Measurements from ENCODE around the gene CHMP4A. TPM values are rescaled to one million over a fixed set of nuclear protein-coding genes. Genes with fewer than 3 reads are reported as not detected.
"Not testable (repeated sequence)": the region's sequence is repeated elsewhere in the genome, so short reads cannot be mapped to it uniquely, and the experiment has no call there.

The CHMP4A gene
- total RNA-seq, 2 donors from 2014 or later = 61.5 to 66.8 TPM

- Histone ChIP-seq H3K36me3 (no peaks in the 10 kb centered on the region), H3K9me3 (no peaks in the 10 kb centered on the region), H3K27ac (no peak overlapping the region), H3K4me3 (no peak overlapping the region), H3K27me3 (replicated peaks; ENCODE audit: insufficient read depth) (no peaks in the 10 kb centered on the region), H3K4me1 (replicated peaks) (peaks cover 7% of the 10 kb centered on the region)
- 4% methylated on average over 1 of the region's 1 CpG for WGBS
- no peak for TF ChIP-seq CTCF (IDR thresholded peaks at IDR 0.05)
- TF ChIP-seq POLR2AphosphoS5 (IDR thresholded peaks at IDR 0.05) = no peak
- TF ChIP-seq POLR2A (IDR thresholded peaks at IDR 0.05) = no peak
- no peak for DNase-seq (ENCODE audit: low spot score)
- intact Hi-C loops (cut with DNase I) = no loop called here
Observed at GRCh38 chr14:24228902-24229301, 15.6 kb upstream of the CHMP4A start.

GRCh38 chr14:24226473-24226872 is 13.2 kb upstream of the CHMP4A start:
- intact Hi-C loops (cut with DNase I) = no loop called here
- Histone ChIP-seq H3K27ac (no peak overlapping the region), H3K9me3 (no peaks in the 10 kb centered on the region), H3K4me1 (replicated peaks) (no peaks in the 10 kb centered on the region), H3K27me3 (replicated peaks; ENCODE audit: insufficient read depth) (no peaks in the 10 kb centered on the region), H3K36me3 (no peaks in the 10 kb centered on the region), H3K4me3 (no peak overlapping the region)
- TF ChIP-seq CTCF (IDR thresholded peaks at IDR 0.05) (no peak), POLR2AphosphoS5 (IDR thresholded peaks at IDR 0.05) (no peak), POLR2A (IDR thresholded peaks at IDR 0.05) (no peak)
- WGBS = 63% methylated on average over 1 of the region's 1 CpG
- no peak for DNase-seq (ENCODE audit: low spot score)

- TF ChIP-seq POLR2A (IDR thresholded peaks at IDR 0.05) (no peak), POLR2AphosphoS5 (IDR thresholded peaks at IDR 0.05) (no peak), CTCF (IDR thresholded peaks at IDR 0.05) (no peak)
- Histone ChIP-seq H3K27me3 (replicated peaks; ENCODE audit: insufficient read depth) (no peaks in the 10 kb centered on the region), H3K36me3 (no peaks in the 10 kb centered on the region), H3K4me3 (no peak overlapping the region), H3K27ac (no peak overlapping the region), H3K9me3 (no peaks in the 10 kb centered on the region), H3K4me1 (replicated peaks) (no peaks in the 10 kb centered on the region)
- intact Hi-C loops (cut with DNase I) = no loop called here
- 88% methylated on average over 7 of the region's 7 CpGs for WGBS
- DNase-seq (ENCODE audit: low spot score) = no peak
Observed at GRCh38 chr14:24224618-24225071, 11.4 kb upstream of the CHMP4A start.

GRCh38 chr14:24222987-24223386 is 9.7 kb upstream of the CHMP4A start:
- H3K4me3 ChIP-seq; H3K4me1 ChIP-seq (replicated peaks); H3K27me3 ChIP-seq (replicated peaks; ENCODE audit: insufficient read depth); H3K36me3 ChIP-seq; H3K9me3 ChIP-seq; intact Hi-C loops (cut with DNase I); H3K27ac ChIP-seq; DNase-seq (ENCODE audit: low spot score): not testable (repeated sequence)
- 98% methylated on average over 4 of the region's 4 CpGs for WGBS

- intact Hi-C loops (cut with DNase I) = no loop called here
- Histone ChIP-seq H3K27me3 (replicated peaks; ENCODE audit: insufficient read depth) (no peaks in the 10 kb centered on the region), H3K4me1 (replicated peaks) (no peaks in the 10 kb centered on the region), H3K4me3 (no peak overlapping the region), H3K27ac (no peak overlapping the region), H3K36me3 (no peaks in the 10 kb centered on the region), H3K9me3 (no peaks in the 10 kb centered on the region)
- DNase-seq (ENCODE audit: low spot score) = no peak
- TF ChIP-seq CTCF (IDR thresholded peaks at IDR 0.05) (no peak), POLR2AphosphoS5 (IDR thresholded peaks at IDR 0.05) (no peak), POLR2A (IDR thresholded peaks at IDR 0.05) (no peak)
- 62% methylated on average over 3 of the region's 3 CpGs for WGBS
Observed at GRCh38 chr14:24219521-24219920, 6.2 kb upstream of the CHMP4A start.

Measured in prostate gland (tissue), 2 donors.